NK-92 treated with Interleukin-12 subunit alpha and Interleukin-12 subunit beta, amount 100 ng/mL, for 24 hours (cell line): ENCODE results near the gene PTPRCAP.

Source experiments
- DNase-seq: peaks from one replicate; lab custom pipeline; 2025; lab: John Stamatoyannopoulos, UW

Gene PTPRCAP

DNA sequence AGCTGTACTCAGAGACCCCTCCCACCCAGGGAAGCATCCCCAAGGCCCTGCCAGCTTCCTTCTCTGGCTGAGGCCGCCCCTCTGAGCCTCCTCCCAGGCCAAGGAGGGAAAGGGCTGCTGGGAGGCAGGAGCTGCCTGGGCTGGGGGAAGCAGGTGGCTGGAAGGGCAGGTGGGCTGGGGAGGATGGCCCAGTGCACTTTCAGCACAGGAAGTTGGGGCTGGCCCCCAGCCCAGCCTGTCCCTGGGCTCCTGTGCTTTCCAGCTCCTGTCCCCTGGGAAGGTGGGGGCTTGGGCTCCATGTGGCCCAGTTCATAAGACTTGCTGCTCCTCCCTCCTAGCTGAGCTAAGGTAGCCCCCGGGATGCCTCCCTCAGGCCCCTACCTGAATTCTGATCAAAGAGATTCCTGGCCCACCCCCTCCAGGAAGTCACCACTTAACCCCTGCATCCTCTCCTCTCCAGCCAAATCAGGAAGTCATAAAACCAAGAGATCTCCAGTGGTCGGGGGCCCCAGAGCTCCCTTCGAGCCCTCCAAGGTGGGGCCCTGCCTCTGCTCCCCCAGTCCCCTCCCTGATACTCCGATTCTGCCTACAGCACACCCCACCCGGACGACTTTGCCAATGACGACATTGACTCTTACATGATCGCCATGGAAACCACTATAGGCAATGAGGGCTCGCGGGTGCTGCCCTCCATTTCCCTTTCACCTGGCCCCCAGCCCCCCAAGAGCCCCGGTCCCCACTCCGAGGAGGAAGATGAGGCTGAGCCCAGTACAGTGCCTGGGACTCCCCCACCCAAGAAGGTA, 40.7 kb downstream of the PTPRCAP start:
- DNase-seq: no peak

DNA sequence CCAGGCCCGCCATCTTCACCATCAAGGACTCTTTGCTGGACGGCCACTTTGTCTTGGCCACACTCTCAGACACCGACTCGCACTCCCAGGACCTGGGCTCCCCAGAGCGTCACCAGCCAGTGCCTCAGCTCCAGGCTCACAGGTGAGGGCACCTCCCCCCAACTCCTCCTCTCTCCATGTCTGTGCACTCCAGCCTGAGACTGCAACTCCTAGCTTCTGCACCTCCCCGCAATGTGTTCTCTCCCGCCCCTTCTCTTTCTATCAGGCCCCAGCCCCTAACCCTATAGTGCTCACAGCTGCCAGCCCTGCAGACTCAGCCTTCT, 41.3 kb downstream of the PTPRCAP start:
- no peak for DNase-seq

DNA sequence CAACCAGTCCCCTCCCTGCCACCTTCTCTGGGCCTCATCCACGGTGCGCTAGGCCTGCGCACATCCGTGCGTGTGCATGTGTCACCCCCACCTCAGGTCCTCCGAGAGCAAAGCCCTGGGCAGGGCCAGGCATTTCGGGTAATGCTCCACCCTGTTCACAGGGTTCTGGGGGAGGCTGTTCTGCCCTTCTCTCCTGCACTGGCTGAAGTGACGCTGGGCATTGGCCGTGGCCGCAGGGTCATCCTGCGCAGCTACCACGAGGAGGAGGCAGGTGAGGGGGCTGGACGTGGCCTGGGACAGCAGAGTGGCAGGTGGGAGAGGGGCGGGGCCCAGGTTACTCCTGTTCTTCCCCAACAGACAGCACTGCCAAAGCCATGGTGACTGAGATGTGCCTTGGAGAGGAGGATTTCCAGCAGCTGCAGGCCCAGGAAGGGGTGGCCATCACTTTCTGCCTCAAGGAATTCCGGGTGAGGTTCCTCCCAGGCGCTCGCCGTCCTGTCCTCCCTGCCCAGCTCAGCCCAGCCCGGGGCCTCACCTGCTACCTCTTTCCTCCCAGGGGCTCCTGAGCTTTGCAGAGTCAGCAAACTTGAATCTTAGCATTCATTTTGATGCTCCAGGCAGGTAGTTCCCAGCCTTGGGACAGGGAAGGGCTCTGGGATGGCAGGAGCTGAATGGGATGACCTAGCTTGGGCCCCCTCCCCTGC, 41.8 kb downstream of the PTPRCAP start:
- no peak for DNase-seq

DNA sequence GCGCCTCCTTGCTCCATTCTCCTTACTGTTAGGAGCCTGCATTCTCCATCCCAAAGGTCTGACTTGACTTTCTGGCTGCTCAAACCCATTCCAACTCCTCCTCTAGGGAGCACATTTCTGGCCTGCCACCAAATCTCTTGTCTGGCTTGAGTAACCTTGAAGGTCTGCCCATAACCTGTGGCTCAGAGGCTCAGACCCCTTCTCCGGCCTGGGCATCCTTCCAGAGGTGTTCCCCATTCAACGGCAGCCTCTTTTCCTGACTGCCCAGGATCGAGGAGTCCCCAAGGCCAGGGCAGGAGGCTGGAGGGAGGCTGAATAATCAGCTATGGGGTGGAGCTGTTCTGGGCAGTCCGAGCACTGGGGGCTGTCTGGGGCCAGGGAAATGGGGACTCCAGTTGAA, 43.5 kb downstream of the PTPRCAP start:
- DNase-seq: no peak

DNA sequence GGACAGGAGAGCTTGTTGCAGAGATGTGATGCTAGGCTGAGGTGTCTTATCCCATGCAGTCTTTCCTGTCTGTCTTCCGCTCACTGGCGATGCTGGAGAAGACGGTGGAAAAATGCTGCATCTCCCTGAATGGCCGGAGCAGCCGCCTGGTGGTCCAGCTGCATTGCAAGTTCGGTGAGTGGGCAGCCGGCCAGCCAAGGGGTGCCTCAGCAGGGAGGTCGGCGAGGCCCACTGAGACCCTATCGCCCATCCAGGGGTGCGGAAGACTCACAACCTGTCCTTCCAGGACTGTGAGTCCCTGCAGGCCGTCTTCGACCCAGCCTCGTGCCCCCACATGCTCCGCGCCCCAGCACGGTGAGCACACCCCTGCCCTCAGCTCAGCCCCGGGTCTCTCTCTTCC, 44.0 kb downstream of the PTPRCAP start:
- no peak for DNase-seq

DNA sequence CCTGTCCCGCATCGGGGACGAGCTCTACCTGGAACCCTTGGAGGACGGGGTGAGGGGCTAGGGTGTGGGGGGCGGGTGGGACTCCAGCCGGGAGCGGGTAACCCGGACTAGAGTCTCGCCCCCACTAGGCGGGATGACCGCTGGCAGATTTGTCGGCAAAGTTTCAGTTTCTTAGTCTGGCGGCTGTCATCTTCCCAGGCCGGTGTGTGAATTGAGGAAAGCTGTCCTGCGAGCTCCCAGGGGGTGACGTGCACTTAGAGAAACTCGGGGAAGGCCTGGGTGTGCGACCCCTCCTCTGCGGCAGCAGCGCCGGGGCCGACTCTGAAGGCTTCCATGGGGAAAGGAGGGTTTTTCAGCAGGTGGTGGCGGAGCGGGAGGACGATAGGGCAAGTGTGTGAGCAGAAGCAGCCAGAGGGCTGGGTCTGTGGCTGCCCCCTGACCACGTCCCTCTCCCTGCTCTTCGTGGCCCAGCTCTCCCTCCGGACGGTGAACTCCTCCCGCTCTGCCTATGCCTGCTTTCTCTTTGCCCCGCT, 45.2 kb downstream of the PTPRCAP start:
- no peak for DNase-seq

DNA sequence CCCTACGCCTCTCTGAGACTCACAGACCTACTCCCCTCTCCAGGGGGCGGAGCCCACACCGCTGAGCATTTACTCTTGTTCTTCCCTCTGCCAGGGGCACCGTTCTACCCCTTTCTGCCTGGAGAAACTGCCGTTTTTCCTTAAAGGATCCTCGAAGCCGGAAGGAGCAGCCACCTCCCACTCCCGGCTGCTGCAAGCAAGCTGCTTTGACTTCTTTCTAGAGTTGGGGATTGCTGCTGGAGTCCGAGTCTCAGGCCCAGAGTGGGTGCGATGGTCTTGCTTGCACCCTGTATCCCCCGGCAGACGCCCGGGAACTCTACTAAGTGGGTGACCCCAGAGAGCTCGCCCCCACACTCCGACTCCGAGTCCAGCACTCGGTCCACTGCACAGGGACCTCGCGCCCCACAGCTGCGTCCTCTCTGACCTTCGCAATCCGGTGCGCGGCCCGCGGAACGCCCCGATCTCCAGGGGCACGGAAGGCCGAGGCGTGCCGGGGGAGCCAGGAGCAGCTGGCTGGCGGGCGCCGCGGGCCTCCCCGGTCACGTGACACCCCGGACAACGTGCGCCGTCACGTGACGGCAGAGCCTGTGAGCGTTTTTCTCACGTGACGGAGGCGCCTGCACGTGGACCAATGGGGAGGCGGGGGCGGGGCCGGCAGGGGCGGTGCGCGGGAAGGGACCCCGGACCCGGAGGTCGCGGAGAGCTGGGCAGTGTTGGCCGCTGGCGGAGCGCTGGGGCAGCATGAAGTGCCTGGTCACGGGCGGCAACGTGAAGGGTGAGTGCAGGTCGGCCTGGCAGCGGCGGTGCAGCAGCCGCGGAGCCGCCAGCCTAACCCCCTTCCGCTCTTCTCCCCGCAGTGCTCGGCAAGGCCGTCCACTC, 45.9 kb downstream of the PTPRCAP start, which contains the start of gene RAD9A:
Gene RAD9A, plus strand, starts transcription at position 683 of the 879 bp plus-strand sequence. Its CDS starts 59 bp downstream, at position 742.
- peak; percentile 91 for DNase-seq

DNA sequence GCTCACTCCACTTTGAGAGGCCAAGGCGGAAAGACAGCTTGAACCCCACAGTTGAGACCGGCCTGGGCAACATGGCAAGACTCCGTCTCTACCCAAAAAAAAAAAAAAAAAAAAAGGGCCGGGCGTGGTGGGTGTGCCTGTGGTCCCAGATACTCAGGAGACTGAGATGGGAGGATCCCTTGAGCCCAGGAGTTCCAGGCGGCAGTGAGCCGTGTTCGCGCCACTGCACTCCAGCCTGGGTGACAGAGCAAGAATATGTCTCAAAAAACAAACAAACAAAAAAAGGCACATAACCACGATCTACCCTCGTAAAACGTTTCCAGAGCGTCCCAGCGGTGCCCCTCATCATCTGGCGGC, 46.6 kb downstream of the PTPRCAP start:
- DNase-seq: no peak

DNA sequence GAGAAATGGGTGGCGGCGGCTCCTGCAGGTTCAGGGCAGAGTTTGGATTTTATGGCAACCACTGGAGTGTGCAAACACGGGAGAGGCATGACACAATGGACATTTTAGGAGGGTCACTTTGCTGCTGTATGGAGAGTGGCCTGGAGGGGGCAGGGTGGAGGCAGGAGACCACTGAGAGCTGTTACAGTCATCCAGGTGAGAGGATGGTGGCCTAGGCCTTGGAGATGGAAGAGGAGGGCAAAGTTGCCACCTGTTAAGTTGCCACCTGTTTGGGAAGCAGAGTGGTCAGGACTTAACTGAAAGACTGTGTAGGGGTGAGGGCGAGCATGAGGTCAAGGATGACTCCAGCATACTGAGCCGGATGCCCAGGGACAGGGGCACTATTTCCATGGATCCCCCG, 48.0 kb downstream of the PTPRCAP start:
- DNase-seq: peak; percentile 33

DNA sequence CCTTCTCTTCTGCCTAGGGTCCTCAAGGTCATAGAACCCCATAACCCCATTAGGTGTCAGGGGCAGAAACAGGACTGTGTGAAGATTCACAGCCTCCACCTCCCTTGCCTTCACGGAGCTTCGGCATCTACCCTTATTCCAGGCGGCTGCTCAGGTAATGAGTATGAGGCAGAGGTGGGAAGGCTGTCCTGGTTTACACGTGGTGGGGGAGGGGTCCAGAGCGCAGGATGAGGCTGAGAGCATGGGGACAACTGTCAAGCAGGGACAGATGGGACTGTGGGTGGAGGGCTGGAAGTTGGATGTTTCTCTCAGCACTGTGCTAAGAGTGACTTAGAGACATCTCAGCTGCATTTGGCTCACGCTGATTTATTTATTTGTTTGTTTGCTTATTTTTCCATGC, 50.0 kb downstream of the PTPRCAP start:
- DNase-seq: no peak

DNA sequence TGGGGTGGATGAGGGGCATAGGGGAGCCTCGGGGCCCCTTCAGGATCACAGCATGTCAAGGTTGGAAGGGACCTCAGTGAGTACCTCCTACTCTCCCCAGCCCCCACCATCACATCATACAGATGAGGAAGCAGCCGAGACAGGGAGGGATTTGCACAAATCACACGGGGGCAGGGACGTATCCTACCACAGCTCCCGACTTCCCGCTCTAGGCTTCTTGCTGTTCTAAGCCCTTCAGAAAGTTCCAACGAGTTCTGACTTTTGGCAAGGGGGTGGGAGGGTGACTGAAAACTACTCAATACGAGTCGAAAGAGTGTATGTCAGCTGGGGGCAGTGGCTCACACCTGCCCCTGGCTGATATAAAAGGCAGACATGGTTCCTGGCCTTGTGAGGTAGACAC, 50.4 kb downstream of the PTPRCAP start:
- DNase-seq: no peak
